Left renal pelvis (tissue), 4 donors: ENCODE measurements around the gene ZNF506. TPM values are rescaled to one million over a fixed set of nuclear protein-coding genes. Genes with fewer than 3 reads are reported as not detected.
"Not testable (repeated sequence)": the region's sequence is repeated elsewhere in the genome, so short reads cannot be mapped to it uniquely, and the experiment has no call there.

ENCODE experiments used
- DNase-seq, 4 donors: peaks; one replicate each; pipeline ENCODE4 v3.0.0-alpha.2; 2013; ENCODE audit warnings: low read depth in 4 of 4, low spot score in 3 of 4
- polyA plus RNA-seq, 4 donors: library from polyadenylated mRNA; unstranded; fragments of 120-200 nt; gene quantifications; one replicate each; pipeline ENCODE4 v1.2.1, GENCODE V29; 2013; ENCODE audit not compliant: insufficient read length in 4 of 4

Gene ZNF506
- polyA plus RNA-seq, 4 donors, result 29.0 to 36.0 (median 32.6) TPM

DNA sequence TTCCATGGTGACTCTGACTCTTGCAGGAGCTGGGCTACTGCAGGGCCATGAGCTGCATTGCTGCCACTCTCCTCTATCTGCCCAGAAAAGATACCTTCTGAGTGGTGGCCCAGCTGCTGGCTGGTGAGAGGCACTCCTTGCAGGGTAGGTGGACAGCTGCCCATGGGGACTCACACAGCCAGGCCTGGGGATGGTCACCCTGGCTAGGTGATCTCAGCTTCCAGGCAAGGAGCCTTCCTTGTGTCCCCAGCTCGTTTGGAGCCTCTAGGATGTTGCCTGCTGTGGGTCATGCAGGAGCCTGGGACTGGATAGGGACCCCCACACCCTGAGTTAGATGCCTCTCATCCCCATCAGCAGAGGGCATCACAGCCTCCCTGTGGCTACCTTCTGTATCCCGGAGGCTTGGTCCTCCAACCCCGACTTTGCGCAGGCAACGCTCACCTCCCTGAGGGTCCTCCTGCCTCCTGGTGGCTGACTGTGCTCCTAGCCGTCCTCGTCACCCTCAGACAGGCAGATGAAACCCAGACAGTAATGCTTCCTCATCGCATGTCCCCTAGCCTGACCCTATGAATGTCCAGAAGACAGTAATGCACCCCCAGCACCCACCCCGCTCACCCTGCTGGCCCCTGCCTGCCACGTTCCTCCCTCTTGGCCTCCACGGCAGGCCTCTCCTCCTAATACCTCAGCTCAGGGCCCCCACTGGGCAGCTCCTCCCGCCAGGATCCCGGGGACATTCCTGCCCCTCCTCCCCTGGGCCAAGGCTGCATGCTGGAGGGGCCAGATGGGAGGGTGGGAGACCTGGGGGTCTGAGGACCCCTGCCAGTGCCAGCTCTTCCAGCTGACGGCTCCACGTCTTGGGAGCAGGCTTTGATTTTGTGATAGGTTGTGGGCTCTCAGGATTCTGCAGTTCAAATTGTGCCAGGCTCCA lies 75.0 kb downstream of the ZNF506 start:
- no peak for DNase-seq

DNA sequence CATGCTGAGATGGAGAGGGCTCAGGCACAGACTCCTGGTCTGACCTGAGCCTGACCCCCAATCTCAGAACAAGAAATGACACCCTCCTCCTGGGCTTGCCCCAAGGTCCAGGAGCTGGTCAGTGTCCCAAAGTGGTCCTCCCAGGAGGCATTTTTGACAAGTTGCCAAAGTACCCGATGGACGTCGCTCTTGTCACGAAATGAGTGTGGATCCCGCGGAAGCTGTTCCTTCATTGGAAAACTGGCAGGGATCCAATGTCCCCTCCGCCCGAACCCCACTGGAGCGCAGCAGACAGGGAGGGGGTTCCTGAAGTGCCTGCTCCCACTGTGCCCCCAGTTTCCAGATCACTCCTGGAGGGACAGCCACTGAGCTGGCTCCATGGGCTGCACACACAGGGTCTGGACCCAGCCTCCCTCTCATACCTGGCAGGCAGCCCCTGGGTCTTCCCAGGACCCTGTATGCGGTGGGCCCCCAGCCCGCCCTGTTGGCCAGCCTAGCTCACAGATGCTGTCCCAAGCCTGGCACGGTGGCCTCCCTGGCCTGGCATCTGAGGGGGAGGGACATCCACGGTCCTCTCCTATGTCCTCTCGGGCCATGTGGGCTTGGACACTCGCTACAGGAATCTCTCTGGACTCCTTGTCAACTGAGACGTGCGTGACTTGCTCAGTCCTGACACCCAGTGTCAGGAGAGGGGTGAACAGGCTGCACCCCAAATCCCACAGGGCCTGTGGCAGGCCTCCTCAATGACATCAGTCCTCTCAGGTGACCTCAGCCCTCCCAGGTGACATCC lies 75.9 kb downstream of the ZNF506 start:
- DNase-seq, result no peak

DNA sequence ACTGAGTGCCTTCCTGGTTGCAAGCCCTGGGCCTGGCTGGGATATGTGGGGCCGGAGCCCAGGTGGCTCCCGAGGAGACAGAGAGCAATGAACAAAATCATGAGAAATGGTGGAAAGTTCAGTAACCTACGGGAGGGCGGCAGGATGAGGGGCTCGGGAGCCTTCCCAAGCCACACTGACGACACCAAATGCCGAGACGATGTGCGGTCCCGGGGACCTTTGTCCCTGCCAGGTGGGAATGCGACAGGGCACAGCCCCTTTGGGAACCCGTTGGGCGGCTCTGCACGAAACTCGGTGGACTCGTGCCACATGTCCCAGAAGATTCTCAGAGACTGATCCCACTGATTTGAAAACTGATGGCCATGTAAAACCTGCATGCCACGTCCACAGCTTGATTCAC lies 76.9 kb downstream of the ZNF506 start:
- no peak for DNase-seq

DNA sequence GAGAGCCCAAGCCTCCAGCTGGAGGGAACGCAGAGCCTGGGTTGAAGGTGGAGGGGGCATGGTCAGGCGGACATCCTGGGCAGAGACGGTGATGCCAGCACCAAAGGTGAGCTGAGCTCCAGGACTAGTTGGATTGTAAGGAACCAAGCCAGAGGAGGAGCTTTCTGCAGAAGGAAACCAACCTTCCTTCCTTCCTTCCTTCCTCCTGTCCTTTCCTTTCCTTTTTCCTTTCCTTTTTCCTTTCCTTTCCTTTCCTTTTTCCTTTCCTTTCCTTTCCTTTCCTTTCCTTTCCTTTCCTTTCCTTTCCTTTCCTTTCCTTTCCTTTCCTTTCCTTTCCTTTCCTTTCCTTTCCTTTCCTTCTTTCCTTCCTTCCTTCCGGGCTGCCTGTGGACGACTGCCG lies 77.6 kb downstream of the ZNF506 start:
- DNase-seq, result not testable (repeated sequence)

DNA sequence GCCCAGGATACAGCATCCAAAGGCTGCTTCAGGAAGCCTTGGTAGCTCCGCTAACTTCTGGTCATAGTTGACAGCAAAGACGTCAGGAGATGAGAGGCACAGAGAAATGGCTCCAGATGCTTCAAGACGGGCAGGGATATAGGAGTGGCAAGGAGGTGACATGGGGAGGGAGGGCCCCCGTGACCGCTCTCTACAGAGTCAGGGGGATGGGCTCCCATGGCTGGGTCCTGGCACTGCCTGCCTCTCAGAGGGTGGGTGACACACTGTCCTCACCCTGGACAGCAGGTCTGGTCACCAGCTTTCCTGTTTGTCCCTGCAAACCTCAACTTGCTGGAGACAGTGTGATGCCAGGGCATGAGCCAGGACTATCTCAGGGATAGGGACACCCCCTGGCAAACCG lies 78.4 kb downstream of the ZNF506 start:
- no peak for DNase-seq

DNA sequence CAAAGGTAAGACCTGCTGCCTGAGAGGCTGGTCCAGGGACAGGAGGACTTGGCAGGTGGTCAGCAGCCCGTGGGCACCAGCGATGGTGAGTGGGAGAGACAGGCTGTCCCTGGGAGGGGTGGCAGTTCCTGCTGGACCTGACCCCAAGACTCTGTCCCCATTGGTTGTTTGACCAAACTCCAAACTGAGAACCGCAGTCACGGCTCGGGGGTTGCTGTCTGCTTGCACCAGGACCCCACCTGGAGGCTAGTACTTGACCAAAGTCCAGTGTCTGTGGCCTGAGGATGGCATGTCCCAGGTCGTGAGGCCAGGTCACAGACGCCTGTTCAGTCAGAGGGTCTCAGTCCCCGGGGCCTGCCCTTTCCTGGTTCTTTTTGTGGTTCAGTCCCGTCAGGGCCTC lies 78.8 kb downstream of the ZNF506 start:
- DNase-seq, result no peak

Other genes starting within 250 kb of the ZNF506 start
- gene PBX4, start 203.1 kb downstream of the ZNF506 start, polyA plus RNA-seq, result 1 to 10 TPM; 3.2 to 8.9 (median 3.6) TPM
- 10 to 100 TPM; 15.7 to 41.0 (median 23.9) TPM for gene LPAR2, start 193.5 kb downstream of the ZNF506 start, polyA plus RNA-seq
- 1 to 10 TPM; 2.9 to 6.7 (median 5.1) TPM for gene GMIP, start 178.1 kb downstream of the ZNF506 start, polyA plus RNA-seq
- gene ATP13A1, start 158.1 kb downstream of the ZNF506 start, polyA plus RNA-seq, result 10 to 100 TPM; 39.9 to 70.9 (median 46.1) TPM
- 10 to 100 TPM in 3 of 4 donors, 1 to 10 TPM in 1; 6.0 to 20.4 (median 18.2) TPM for gene ZNF101, start 152.9 kb downstream of the ZNF506 start, polyA plus RNA-seq
- 10 to 100 TPM; 10.2 to 17.7 (median 15.0) TPM for gene ZNF14, start 88.6 kb downstream of the ZNF506 start, polyA plus RNA-seq
- gene ZNF253, start 44.1 kb upstream of the ZNF506 start, polyA plus RNA-seq, result 10 to 100 TPM; 21.5 to 44.9 (median 32.8) TPM
- 10 to 100 TPM; 15.7 to 24.1 (median 19.5) TPM for gene ZNF93, start 79.2 kb upstream of the ZNF506 start, polyA plus RNA-seq
- 10 to 100 TPM; 11.5 to 20.3 (median 15.8) TPM for gene ZNF682, start 217.8 kb upstream of the ZNF506 start, polyA plus RNA-seq